Transverse colon (tissue), 4 donors: Measurements from ENCODE around the gene C10orf67.

Experiments used
- EP300 ChIP-seq: sonication (generic); formaldehyde crosslinking; IDR thresholded peaks from one replicate; pipeline ENCODE4 v1.6.1; 2017; ENCODE audit warnings: antibody characterized with exemption, low read depth
- POLR2A ChIP-seq: fragments of 450-650 bp; IDR thresholded peaks from one replicate; pipeline ENCODE4 v1.6.1; 2016; ENCODE audit warnings: antibody characterized with exemption, mild to moderate bottlenecking, moderate library complexity
- POLR2AphosphoS5 ChIP-seq, 3 donors: sonication (generic); formaldehyde crosslinking; IDR thresholded peaks; one replicate each; pipeline ENCODE4 v1.6.1; 2016; ENCODE audit warnings: antibody characterized with exemption in 3 of 3
- TF ChIP-seq, protein P1 (sequence below), 5 experiments: fragments of 200-600 bp in 3 of 5; fragments of 450-650 bp in 2 of 5; sonication (generic) in 3 of 5; IDR thresholded peaks; 1 replicate in 2 of 5; 2 replicates in 3 of 5; pipeline ENCODE4 v1.5.1; 2016 to 2017; ENCODE audit warnings: antibody characterized with exemption in 5 of 5, inconsistent platforms in 3 of 5, mild to moderate bottlenecking in 2 of 5, moderate library complexity in 1 of 5

DNA sequence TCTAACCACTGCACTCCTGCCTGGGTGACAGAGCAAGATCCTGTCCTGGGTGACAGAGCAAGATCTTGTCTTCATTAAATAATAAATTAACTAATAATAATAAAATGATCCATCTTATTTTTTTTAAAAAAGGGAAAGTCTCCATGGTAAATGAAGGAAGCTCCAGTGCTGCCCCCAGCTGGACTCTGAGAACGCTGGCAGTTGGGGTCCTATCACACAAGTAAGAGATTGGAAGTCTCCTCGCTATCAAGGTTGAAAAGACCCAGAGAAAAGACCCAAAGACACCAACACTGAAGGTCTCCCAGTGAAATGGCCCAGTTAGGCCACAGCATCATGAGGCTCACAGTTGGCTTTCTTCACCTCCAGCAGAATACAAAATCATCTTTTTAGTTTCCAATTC lies 13.8 kb upstream of the C10orf67 start:
- TF ChIP-seq, protein P1, sequence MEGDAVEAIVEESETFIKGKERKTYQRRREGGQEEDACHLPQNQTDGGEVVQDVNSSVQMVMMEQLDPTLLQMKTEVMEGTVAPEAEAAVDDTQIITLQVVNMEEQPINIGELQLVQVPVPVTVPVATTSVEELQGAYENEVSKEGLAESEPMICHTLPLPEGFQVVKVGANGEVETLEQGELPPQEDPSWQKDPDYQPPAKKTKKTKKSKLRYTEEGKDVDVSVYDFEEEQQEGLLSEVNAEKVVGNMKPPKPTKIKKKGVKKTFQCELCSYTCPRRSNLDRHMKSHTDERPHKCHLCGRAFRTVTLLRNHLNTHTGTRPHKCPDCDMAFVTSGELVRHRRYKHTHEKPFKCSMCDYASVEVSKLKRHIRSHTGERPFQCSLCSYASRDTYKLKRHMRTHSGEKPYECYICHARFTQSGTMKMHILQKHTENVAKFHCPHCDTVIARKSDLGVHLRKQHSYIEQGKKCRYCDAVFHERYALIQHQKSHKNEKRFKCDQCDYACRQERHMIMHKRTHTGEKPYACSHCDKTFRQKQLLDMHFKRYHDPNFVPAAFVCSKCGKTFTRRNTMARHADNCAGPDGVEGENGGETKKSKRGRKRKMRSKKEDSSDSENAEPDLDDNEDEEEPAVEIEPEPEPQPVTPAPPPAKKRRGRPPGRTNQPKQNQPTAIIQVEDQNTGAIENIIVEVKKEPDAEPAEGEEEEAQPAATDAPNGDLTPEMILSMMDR (IDR thresholded peaks at IDR 0.05): no peak
- TF ChIP-seq POLR2AphosphoS5 (IDR thresholded peaks at IDR 0.05): no peak
- no peak for TF ChIP-seq EP300
- TF ChIP-seq POLR2A: no peak
